Mesenchymal stem cell (in vitro differentiated cells and primary cell): ENCODE data around the gene TROAP.

Experiments used
- DNase-seq: peaks from one replicate; pipeline ENCODE4 v3.0.0-alpha.2; 2013
- H2AFZ ChIP-seq: one replicate; pipeline ENCODE4 v1.6.1; 2013; ENCODE audit warnings: low read depth, mild to moderate bottlenecking, control low read depth, inconsistent platforms, low read length, moderate library complexity
- H2AK5ac ChIP-seq: 2 replicates; pipeline ENCODE4 v1.6.1; 2013; ENCODE audit warnings: low read length, moderate library complexity, mild to moderate bottlenecking, inconsistent platforms; ENCODE audit not compliant: severe bottlenecking
- H2BK120ac ChIP-seq: one replicate; pipeline ENCODE4 v1.6.1; 2013; ENCODE audit warnings: low read depth, mild to moderate bottlenecking, inconsistent platforms, low read length, moderate library complexity
- H2BK12ac ChIP-seq, 2 experiments: one replicate each; pipeline ENCODE4 v1.6.1; 2013; ENCODE audit warnings: inconsistent platforms in 2 of 2, low read length in 2 of 2, mild to moderate bottlenecking in 2 of 2, moderate library complexity in 2 of 2, control low read depth in 1 of 2
- H2BK15ac ChIP-seq: one replicate; pipeline ENCODE4 v1.6.1; 2013; ENCODE audit warnings: mild to moderate bottlenecking, low read depth, inconsistent platforms; ENCODE audit not compliant: poor library complexity, severe bottlenecking
- H2BK5ac ChIP-seq: 2 replicates; pipeline ENCODE4 v1.6.1; 2013; ENCODE audit warnings: low read depth, mild to moderate bottlenecking, low read length, control low read depth, inconsistent platforms; ENCODE audit not compliant: poor library complexity, severe bottlenecking
- H3K14ac ChIP-seq, 2 experiments: one replicate each; pipeline ENCODE4 v1.6.1; 2013; ENCODE audit warnings: inconsistent platforms in 2 of 2, low read length in 2 of 2, control low read depth in 1 of 2, mild to moderate bottlenecking in 1 of 2, moderate library complexity in 1 of 2
- H3K18ac ChIP-seq, 2 experiments: one replicate each; pipeline ENCODE4 v1.6.1; 2013; ENCODE audit warnings: inconsistent platforms in 2 of 2, low read length in 2 of 2, control low read depth in 1 of 2, low read depth in 1 of 2, mild to moderate bottlenecking in 1 of 2
- H3K23ac ChIP-seq, 2 experiments: one replicate each; pipeline ENCODE4 v1.6.1; 2013; ENCODE audit warnings: inconsistent platforms in 2 of 2, low read length in 2 of 2, mild to moderate bottlenecking in 2 of 2, moderate library complexity in 2 of 2, control low read depth in 1 of 2
- H3K27ac ChIP-seq: 2 replicates; pipeline ENCODE4 v1.5.1; 2013; ENCODE audit warnings: mild to moderate bottlenecking, moderate library complexity, low read length, control low read depth, inconsistent platforms; ENCODE audit not compliant: poor library complexity, severe bottlenecking
- H3K27me3 ChIP-seq, 2 experiments: 2 replicates each; pipeline versions ENCODE4 v1.6.1 to v1.7.0; 2013; ENCODE audit warnings: low read length in 2 of 2, mild to moderate bottlenecking in 2 of 2, moderate library complexity in 2 of 2, control low read depth in 1 of 2, inconsistent platforms in 1 of 2; ENCODE audit not compliant: control insufficient read depth in 1 of 2, insufficient read depth in 1 of 2
- H3K36me3 ChIP-seq, 2 experiments: 2 replicates each; pipeline versions ENCODE4 v1.6.1 to v1.7.0; 2013; ENCODE audit warnings: low read length in 2 of 2, control low read depth in 1 of 2, inconsistent platforms in 1 of 2, low read depth in 1 of 2, mild to moderate bottlenecking in 1 of 2; ENCODE audit not compliant: insufficient read depth in 2 of 2, control insufficient read depth in 1 of 2
- H3K4ac ChIP-seq, 2 experiments: one replicate each; pipeline ENCODE4 v1.6.1; 2013; ENCODE audit warnings: inconsistent platforms in 2 of 2, low read length in 2 of 2, mild to moderate bottlenecking in 2 of 2, moderate library complexity in 2 of 2, control low read depth in 1 of 2, low read depth in 1 of 2
- H3K4me1 ChIP-seq: 2 replicates; pipeline ENCODE4 v1.6.1; 2013; ENCODE audit warnings: low read depth, low read length, control low read depth; ENCODE audit not compliant: control insufficient read depth, insufficient read depth
- H3K4me2 ChIP-seq: 2 replicates; pipeline ENCODE4 v1.6.1; 2013; ENCODE audit warnings: low read length, mild to moderate bottlenecking, inconsistent platforms; ENCODE audit not compliant: poor library complexity, severe bottlenecking
- H3K4me3 ChIP-seq, 2 experiments: 2 replicates each; pipeline versions ENCODE4 v1.5.1 to v1.7.0; 2013; ENCODE audit warnings: low read length in 2 of 2, mild to moderate bottlenecking in 2 of 2, control low read depth in 1 of 2, low read depth in 1 of 2; ENCODE audit not compliant: insufficient read depth in 1 of 2
- H3K79me1 ChIP-seq: replicated peaks from 2 replicates; pipeline ENCODE4 v1.6.1; 2013; ENCODE audit warnings: mild to moderate bottlenecking, control low read depth, low read length, inconsistent platforms; ENCODE audit not compliant: poor library complexity, severe bottlenecking
- H3K9ac ChIP-seq: 2 replicates; pipeline ENCODE4 v1.7.0; 2013; ENCODE audit warnings: mild to moderate bottlenecking, low read length, moderate library complexity
- H3K9me3 ChIP-seq: 2 replicates; pipeline ENCODE4 v1.7.0; 2013; ENCODE audit warnings: mild to moderate bottlenecking, low read length; ENCODE audit not compliant: control insufficient read depth
- H4K8ac ChIP-seq: one replicate; pipeline ENCODE4 v1.6.1; 2013; ENCODE audit warnings: inconsistent platforms, mild to moderate bottlenecking, low read length, moderate library complexity
- H4K91ac ChIP-seq: one replicate; pipeline ENCODE4 v1.6.1; 2013; ENCODE audit warnings: mild to moderate bottlenecking, low read length, inconsistent platforms
- WGBS: methylation state at CpG from one replicate; pipeline ENCODE4 v1.1.7; 2013; ENCODE audit warnings: mixed read lengths; 5-methylcytosine and 5-hydroxymethylcytosine counted together

Gene TROAP

GRCh38 chr12:49338830-49339463 lies 15.9 kb downstream of the TROAP start:
- Histone ChIP-seq H3K23ac (no peak overlapping the region), H2BK15ac (no peak overlapping the region), H3K4me1 (peaks cover 39% of the 10 kb centered on the region), H2BK5ac (no peak overlapping the region), H3K18ac (no peak overlapping the region), H3K27me3 (peaks cover 87 to 98% of the 10 kb centered on the region in 2 experiments), H3K79me1 (no peaks in the 10 kb centered on the region), H3K14ac (no peak overlapping the region), H2AFZ (no peak overlapping the region), H4K8ac (no peak overlapping the region), H2AK5ac (no peak overlapping the region), H4K91ac (no peak overlapping the region), H3K27ac (no peak overlapping the region), H3K9me3 (no peaks in the 10 kb centered on the region), H3K4me3 (no peak overlapping the region), H2BK12ac (no peak overlapping the region), H3K36me3 (no peaks in the 10 kb centered on the region), H3K9ac (no peak overlapping the region), H3K4me2 (no peak overlapping the region), H3K4ac (no peak overlapping the region), H2BK120ac (no peak overlapping the region)
- 28% methylated on average over 4 of the region's 6 CpGs for WGBS
- DNase-seq: no peak

- Histone ChIP-seq H3K4me3 (no peak overlapping the region), H3K4me1 (peaks cover 39% of the 10 kb centered on the region), H2AK5ac (no peak overlapping the region), H3K27ac (no peak overlapping the region), H3K27me3 (peaks cover 92 to 98% of the 10 kb centered on the region in 2 experiments), H3K36me3 (no peaks in the 10 kb centered on the region), H3K4me2 (no peak overlapping the region), H3K18ac (no peak overlapping the region), H3K14ac (no peak overlapping the region), H3K9ac (no peak overlapping the region), H3K79me1 (no peaks in the 10 kb centered on the region), H2BK120ac (no peak overlapping the region), H3K4ac (no peak overlapping the region), H2AFZ (no peak overlapping the region), H3K23ac (no peak overlapping the region), H4K8ac (no peak overlapping the region), H2BK5ac (no peak overlapping the region), H2BK12ac (no peak overlapping the region), H3K9me3 (no peaks in the 10 kb centered on the region), H4K91ac (no peak overlapping the region), H2BK15ac (no peak overlapping the region)
- WGBS: 24% methylated on average over 5 of the region's 5 CpGs
- no peak for DNase-seq
These were observed 16.4 kb downstream of the TROAP start for GRCh38 chr12:49339464-49339861.

- Histone ChIP-seq H3K36me3 (no peaks in the 10 kb centered on the region), H3K23ac (no peak overlapping the region), H3K4me1 (peaks cover 43% of the 10 kb centered on the region), H3K4me2 (no peak overlapping the region), H2BK5ac (no peak overlapping the region), H3K18ac (no peak overlapping the region), H3K79me1 (no peaks in the 10 kb centered on the region), H2BK12ac (no peak overlapping the region), H4K8ac (no peak overlapping the region), H3K27me3 (peaks cover 94 to 95% of the 10 kb centered on the region in 2 experiments), H3K4ac (no peak overlapping the region), H4K91ac (no peak overlapping the region), H3K9me3 (no peaks in the 10 kb centered on the region), H2BK15ac (no peak overlapping the region), H2BK120ac (no peak overlapping the region), H3K14ac (no peak overlapping the region), H3K4me3 (no peak overlapping the region), H3K9ac (no peak overlapping the region), H2AK5ac (no peak overlapping the region), H2AFZ (no peak overlapping the region), H3K27ac (no peak overlapping the region)
- 48% methylated on average over 2 of the region's 6 CpGs for WGBS
- no peak for DNase-seq
These were observed 17.2 kb downstream of the TROAP start for GRCh38 chr12:49340095-49340870.

- Histone ChIP-seq H3K4me2 (no peak overlapping the region), H3K9me3 (no peaks in the 10 kb centered on the region), H4K8ac (no peak overlapping the region), H3K4ac (no peak overlapping the region), H2AK5ac (no peak overlapping the region), H3K79me1 (no peaks in the 10 kb centered on the region), H3K9ac (no peak overlapping the region), H4K91ac (no peak overlapping the region), H3K27ac (no peak overlapping the region), H2BK120ac (no peak overlapping the region), H2BK15ac (no peak overlapping the region), H2AFZ (no peak overlapping the region), H3K4me3 (no peak overlapping the region), H3K18ac (no peak overlapping the region), H3K4me1 (peaks cover 51% of the 10 kb centered on the region), H2BK5ac (no peak overlapping the region), H3K14ac (no peak overlapping the region), H3K23ac (peak overlapping the region in 1 of 2 experiments; percentile 19), H3K27me3 (peaks cover 94 to 95% of the 10 kb centered on the region in 2 experiments), H2BK12ac (no peak overlapping the region), H3K36me3 (no peaks in the 10 kb centered on the region)
- DNase-seq: no peak
- WGBS: 19% methylated on average over 12 of the region's 14 CpGs
These were observed 18.1 kb downstream of the TROAP start for GRCh38 chr12:49340971-49341776.
